ENCODE data around the gene GUCY1A2. TPM values are rescaled to one million over a fixed set of nuclear protein-coding genes. Genes with fewer than 3 reads are reported as not detected.

Gene GUCY1A2
- total and polyA plus RNA-seq, 2 donors (not counting 3 experiments of a cell fraction or from before 2014, with no cell fraction given), result 0.02 to 0.03 TPM

- dilution Hi-C loops (cut with MboI; ENCODE audit: extremely low pct_ligation_motif_present, low sequenced_read_pairs) (no loop called here), intact Hi-C loops (cut with micrococcal nuclease) (no loop called here)
- H3K4me3 ChIP-seq (replicated peaks in 1 of 3; ENCODE audit: insufficient read depth in 1 of 3, low read depth in 1 of 3, low read length in 3 of 3), result no peak overlapping the region
- no peaks in the 10 kb centered on the region for H3K79me2 ChIP-seq (ENCODE audit: control insufficient read depth, insufficient read depth, low read length)
- H3K36me3 ChIP-seq (ENCODE audit: control insufficient read depth in 2 of 2, extremely low read depth in 1 of 2, insufficient read depth in 2 of 2, low read length in 2 of 2), result no peaks in the 10 kb centered on the region
- no TSS peak for BruUV-seq (replicated peaks)
- H3K9me1 ChIP-seq (replicated peaks; ENCODE audit: control insufficient read depth, extremely low read depth, insufficient read depth, low read length), result no peaks in the 10 kb centered on the region
- H3K4me2 ChIP-seq (ENCODE audit: insufficient read depth, low read length), result no peak overlapping the region
- CTCF ChIA-PET, result no interaction called here
- H4K20me1 ChIP-seq (replicated peaks; ENCODE audit: control insufficient read depth, extremely low read depth, insufficient read depth, low read length), result no peaks in the 10 kb centered on the region
- H3K27me3 ChIP-seq (ENCODE audit: control insufficient read depth in 2 of 2, insufficient read depth in 2 of 2, low read length in 2 of 2), result no peaks in the 10 kb centered on the region
- FAIRE-seq (no peak), DNase-seq (ENCODE audit: low read depth, low spot score) (no peak)
- H3K9ac ChIP-seq (replicated peaks; ENCODE audit: extremely low read depth, insufficient read depth, low read length), result no peak overlapping the region
- no peak overlapping the region for H2AFZ ChIP-seq (ENCODE audit: low read depth, low read length)
- no peaks in the 10 kb centered on the region for H3K4me1 ChIP-seq (ENCODE audit: control insufficient read depth, extremely low read depth, insufficient read depth, low read length)
- H3K27ac ChIP-seq (ENCODE audit: insufficient read depth, low read depth, low read length), result no peak overlapping the region
- POLR2A ChIA-PET, result no interaction called here
- peaks cover 2% of the 10 kb centered on the region for H3K9me3 ChIP-seq (replicated peaks; ENCODE audit: control insufficient read depth, insufficient read depth, low read length)
- no peak for TF ChIP-seq FOS (IDR thresholded peaks at IDR 0.05; ENCODE audit: borderline replicate concordance, insufficient read depth, low read length)
- no peak for TF ChIP-seq POLR2A (IDR thresholded peaks at IDR 0.05; ENCODE audit: low read depth, low read length)
- TF ChIP-seq MYC (IDR thresholded peaks at IDR 0.05; ENCODE audit: low read depth, low read length), result no peak
- no peak for TF ChIP-seq CTCF (IDR thresholded peaks at IDR 0.05; ENCODE audit: extremely low read depth in 1 of 2, insufficient read depth in 1 of 2, low read depth in 1 of 2, low read length in 2 of 2)
- no peak for TF ChIP-seq EZH2 (IDR thresholded peaks at IDR 0.05; ENCODE audit: borderline replicate concordance, low read depth, low read length, severe bottlenecking)
- no peak for TF ChIP-seq MAX (IDR thresholded peaks at IDR 0.05; ENCODE audit: insufficient read depth, insufficient read length)
- no peak for TF ChIP-seq POLR2AphosphoS5 (IDR thresholded peaks at IDR 0.05; ENCODE audit: insufficient read depth, low read depth, low read length)
- TF ChIP-seq GATA2 (IDR thresholded peaks at IDR 0.05; ENCODE audit: insufficient read depth, insufficient read length, low read depth, low read length), result no peak
- no peak for TF ChIP-seq JUN (IDR thresholded peaks at IDR 0.05; ENCODE audit: borderline replicate concordance, insufficient read depth, insufficient read length, low read depth)
Observed at GRCh38 chr11:106854429-106854828, 163.8 kb downstream of the GUCY1A2 start.
